ENCODE measurements around the gene MBD2. TPM values are rescaled to one million over a fixed set of nuclear protein-coding genes. Genes with fewer than 3 reads are reported as not detected.

The MBD2 gene
- total RNA-seq, 4 donors from 2014 or later, result 12.7 to 21.7 (median 19.3) TPM

GRCh38 chr18:54163453-54163852, 61.0 kb downstream of the MBD2 start:
- intact Hi-C loops (cut with DNase I; ENCODE audit: low total_unique reads) (no loop called here), in situ Hi-C loops (cut with MboI; ENCODE audit: low sequenced_read_pairs in 4 of 4) (no loop called here)
- Histone ChIP-seq H3K9me3 (no peaks in the 10 kb centered on the region), H3K27ac (no peak overlapping the region), H3K36me3 (peaks cover 0 to 65% of the 10 kb centered on the region in 2 donors), H3K4me1 (no peaks in the 10 kb centered on the region), H3K4me3 (no peak overlapping the region), H3K27me3 (no peaks in the 10 kb centered on the region)
- TF ChIP-seq POLR2A (IDR thresholded peaks at IDR 0.05) (no peak), CTCF (IDR thresholded peaks at IDR 0.05 in 4 of 5, conservative IDR thresholded peaks at IDR 0.05 in 1 of 5) (no peak)
- no peak for ATAC-seq
- no peak for DNase-seq

- Histone ChIP-seq H3K27me3 (no peaks in the 10 kb centered on the region), H3K27ac (no peak overlapping the region), H3K4me1 (no peaks in the 10 kb centered on the region), H3K4me3 (no peak overlapping the region), H3K9me3 (no peaks in the 10 kb centered on the region), H3K36me3 (peaks cover 0 to 71% of the 10 kb centered on the region in 2 donors)
- ATAC-seq (no peak), DNase-seq (no peak)
- no peak for TF ChIP-seq POLR2A (IDR thresholded peaks at IDR 0.05)
- no peak for TF ChIP-seq CTCF (IDR thresholded peaks at IDR 0.05 in 4 of 5, conservative IDR thresholded peaks at IDR 0.05 in 1 of 5)
- intact Hi-C loops (cut with DNase I; ENCODE audit: low total_unique reads), result no loop called here
- in situ Hi-C loops (cut with MboI; ENCODE audit: low sequenced_read_pairs in 4 of 4), result no loop called here
These were observed 62.0 kb downstream of the MBD2 start for GRCh38 chr18:54162431-54162830.

GRCh38 chr18:54161267-54161666, 63.2 kb downstream of the MBD2 start:
- TF ChIP-seq POLR2A (IDR thresholded peaks at IDR 0.05) (no peak), CTCF (IDR thresholded peaks at IDR 0.05 in 4 of 5, conservative IDR thresholded peaks at IDR 0.05 in 1 of 5) (no peak)
- DNase-seq (no peak), ATAC-seq (no peak)
- intact Hi-C loops (cut with DNase I; ENCODE audit: low total_unique reads) (no loop called here), in situ Hi-C loops (cut with MboI; ENCODE audit: low sequenced_read_pairs in 4 of 4) (no loop called here)
- Histone ChIP-seq H3K36me3 (peaks cover 0 to 73% of the 10 kb centered on the region in 2 donors), H3K9me3 (no peaks in the 10 kb centered on the region), H3K27me3 (no peaks in the 10 kb centered on the region), H3K4me3 (no peak overlapping the region), H3K27ac (no peak overlapping the region), H3K4me1 (no peaks in the 10 kb centered on the region)

- Histone ChIP-seq H3K4me1 (no peaks in the 10 kb centered on the region), H3K9me3 (no peaks in the 10 kb centered on the region), H3K36me3 (peaks cover 0 to 70% of the 10 kb centered on the region in 2 donors), H3K27me3 (no peaks in the 10 kb centered on the region), H3K4me3 (no peak overlapping the region), H3K27ac (no peak overlapping the region)
- in situ Hi-C loops (cut with MboI; ENCODE audit: low sequenced_read_pairs in 4 of 4), result no loop called here
- DNase-seq, result no peak
- TF ChIP-seq POLR2A (IDR thresholded peaks at IDR 0.05) (no peak), CTCF (IDR thresholded peaks at IDR 0.05 in 4 of 5, conservative IDR thresholded peaks at IDR 0.05 in 1 of 5) (no peak)
- intact Hi-C loops (cut with DNase I; ENCODE audit: low total_unique reads), result no loop called here
- ATAC-seq, result no peak
These were observed 64.6 kb downstream of the MBD2 start for GRCh38 chr18:54159906-54160305.
